B cell (primary cell): ENCODE measurements around the gene PLCG2. TPM values are rescaled to one million over a fixed set of nuclear protein-coding genes. Genes with fewer than 3 reads are reported as not detected.
A peak's percentile ranks its signal among the peaks of the same experiment; 100 is the strongest.

Source experiments
- ATAC-seq: fragments of 200-7000 bp; cut with Tn5 transposase; one replicate; pipeline ENCODE4 v1.10.0; 2021; ENCODE audit warnings: low read depth, mild to moderate bottlenecking, moderate number of reproducible peaks, moderate library complexity
- CTCF ChIA-PET: fragments of 350-600 bp; sonication (Branson Sonifier 250); formaldehyde crosslinking; loops from one replicate; lab custom pipeline; 2021; ENCODE audit warnings: antibody characterized with exemption, inconsistent platforms; lab: Charles Lee
- POLR2A ChIA-PET: fragments of 350-600 bp; sonication (Branson Sonifier 250); formaldehyde crosslinking; loops from one replicate; lab custom pipeline; 2021; ENCODE audit warnings: antibody characterized with exemption; lab: Charles Lee
- DNase-seq: peaks from one replicate; pipeline ENCODE4 v3.0.0; 2013
- H2AFZ ChIP-seq: 2 replicates; pipeline ENCODE4 v1.6.1; 2012; ENCODE audit warnings: mild to moderate bottlenecking, low read depth, low read length; ENCODE audit not compliant: insufficient read depth, poor library complexity, severe bottlenecking
- H3K27ac ChIP-seq, 2 donors: 1 replicate in 1 of 2; 2 replicates in 1 of 2; pipeline ENCODE4 v1.5.1; 2012 to 2013; ENCODE audit warnings: low read length in 2 of 2, mild to moderate bottlenecking in 2 of 2, moderate library complexity in 1 of 2
- H3K27me3 ChIP-seq, 4 experiments: fragments of 200-600 bp in 1 of 4; sonication (generic) in 1 of 4; replicated peaks in 1 of 4; 1 replicate in 2 of 4; 2 replicates in 2 of 4; pipeline versions ENCODE4 v1.6.1 to v1.7.0; 2013 to 2016; ENCODE audit warnings: low read length in 3 of 4, mild to moderate bottlenecking in 2 of 4, mixed read lengths in 1 of 4, moderate library complexity in 1 of 4; ENCODE audit not compliant: insufficient read depth in 4 of 4, control insufficient read depth in 3 of 4; ENCODE audit errors: control extremely low read depth in 1 of 4
- H3K36me3 ChIP-seq, 2 experiments: replicated peaks in 1 of 2; 1 replicate in 1 of 2; 2 replicates in 1 of 2; pipeline versions ENCODE4 v1.6.1 to v1.7.1; 2013; ENCODE audit warnings: low read length in 1 of 2; ENCODE audit not compliant: insufficient read depth in 2 of 2, control insufficient read depth in 1 of 2; ENCODE audit errors: control extremely low read depth in 1 of 2, extremely low read depth in 1 of 2
- H3K4me1 ChIP-seq, 2 donors: fragments of 200-600 bp in 1 of 2; sonication (generic) in 1 of 2; 1 replicate in 1 of 2; 2 replicates in 1 of 2; pipeline versions ENCODE4 v1.5.1 to v1.6.1; 2013 to 2017; ENCODE audit warnings: low read length in 2 of 2; ENCODE audit not compliant: control insufficient read depth in 2 of 2, insufficient read depth in 2 of 2
- H3K4me2 ChIP-seq: replicated peaks from 2 replicates; pipeline ENCODE3; 2012; ENCODE audit warnings: mild to moderate bottlenecking, low read depth, low read length; ENCODE audit not compliant: poor library complexity, severe bottlenecking
- H3K4me3 ChIP-seq, 5 experiments: fragments of 200-600 bp in 1 of 5; sonication (generic) in 1 of 5; 1 replicate in 3 of 5; 2 replicates in 2 of 5; pipeline versions ENCODE4 v1.5.1 to v1.7.0; 2011 to 2016; ENCODE audit warnings: low read length in 4 of 5, mild to moderate bottlenecking in 4 of 5, low read depth in 2 of 5, control low read depth in 1 of 5, moderate library complexity in 1 of 5; ENCODE audit not compliant: insufficient read depth in 1 of 5; ENCODE audit errors: control extremely low read depth in 1 of 5, extremely low read depth in 1 of 5
- H3K79me2 ChIP-seq: fragments of 200-600 bp; sonication (generic); one replicate; pipeline ENCODE4 v1.6.0; 2016; ENCODE audit warnings: low read length; ENCODE audit not compliant: control insufficient read depth, insufficient read depth
- H3K9ac ChIP-seq: fragments of 200-600 bp; sonication (generic); 2 replicates; pipeline ENCODE4 v1.6.1; 2017; ENCODE audit warnings: mild to moderate bottlenecking, low read length, moderate library complexity
- H3K9me3 ChIP-seq, 3 donors: one replicate each; pipeline versions ENCODE4 v1.6.1 to v1.7.1; 2013; ENCODE audit warnings: low read length in 2 of 3; ENCODE audit not compliant: control insufficient read depth in 2 of 3, insufficient read depth in 1 of 3; ENCODE audit errors: control extremely low read depth in 1 of 3
- H4K20me1 ChIP-seq: 2 replicates; pipeline ENCODE4 v1.6.0; 2012; ENCODE audit warnings: mild to moderate bottlenecking, low read length; ENCODE audit not compliant: insufficient read depth, control insufficient read depth, poor library complexity, severe bottlenecking
- H3K27ac Mint-ChIP-seq: one replicate; pipeline ENCODE4 v1.8.0; 2021; ENCODE audit warnings: mixed read lengths
- H3K27me3 Mint-ChIP-seq: one replicate; pipeline ENCODE4 v1.8.0; 2021; ENCODE audit warnings: mixed read lengths
- H3K4me1 Mint-ChIP-seq: one replicate; pipeline ENCODE4 v1.8.0; 2021; ENCODE audit warnings: mixed read lengths
- H3K4me3 Mint-ChIP-seq: one replicate; pipeline ENCODE4 v1.8.0; 2021; ENCODE audit warnings: mixed read lengths
- H3K9me3 Mint-ChIP-seq: one replicate; pipeline ENCODE4 v1.8.0; 2022; ENCODE audit warnings: mixed read lengths; ENCODE audit not compliant: insufficient read depth
- CTCF ChIP-seq: fragments of 200-600 bp; IDR thresholded peaks from one replicate; pipeline ENCODE4 v1.8.0; 2022; ENCODE audit warnings: antibody characterized with exemption, mild to moderate bottlenecking
- EZH2 ChIP-seq: IDR thresholded peaks from 2 replicates; pipeline ENCODE4 v1.6.1; 2012; ENCODE audit warnings: borderline replicate concordance, low read depth, mild to moderate bottlenecking, moderate library complexity, low read length; ENCODE audit not compliant: insufficient read depth, poor library complexity, severe bottlenecking
- WGBS: methylation state at CpG from one replicate; pipeline ENCODE4 v1.1.5; 2013; ENCODE audit warnings: missing lambda C conversion rate; ENCODE audit not compliant: insufficient coverage; 5-methylcytosine and 5-hydroxymethylcytosine counted together
- intact Hi-C: fragments of 100-400 bp; cut with micrococcal nuclease; formaldehyde crosslinking; loops from one replicate; pipeline ENCODE4 v1.10.0; 2022
- polyA plus RNA-seq: library from polyadenylated mRNA; depleted of rRNA; stranded (reverse); fragments of >200 nt; gene quantifications from 2 replicates; pipeline ENCODE4 v1.2.3, GENCODE V29; 2012
- total RNA-seq, 2 donors: library from RNA; stranded (reverse); fragments of 120-200 nt in 1 of 2; gene quantifications; 1 replicate in 1 of 2; 2 replicates in 1 of 2; pipeline versions ENCODE4 v1.2.3 to v1.2.4, GENCODE V29; 2013 to 2022

The PLCG2 gene
- total and polyA plus RNA-seq, 2 donors (not counting 1 experiment from before 2014, with no cell fraction given) = 194 to 812 TPM

- 5% methylated on average over 4 of the region's 7 CpGs for WGBS
- Mint-ChIP-seq H3K9me3 (no peaks in the 10 kb centered on the region), H3K27me3 (no peaks in the 10 kb centered on the region), H3K4me1 (peaks cover 88% of the 10 kb centered on the region), H3K27ac (peak overlapping the region; percentile 83), H3K4me3 (peak overlapping the region; percentile 67)
- Histone ChIP-seq H3K4me2 (peak overlapping the region; percentile 65), H2AFZ (no peak overlapping the region), H3K36me3 (peaks cover 6 to 23% of the 10 kb centered on the region in 2 experiments), H3K79me2 (peaks cover 97% of the 10 kb centered on the region), H3K27me3 (no peaks in the 10 kb centered on the region), H3K9me3 (no peaks in the 10 kb centered on the region), H3K9ac (peak overlapping the region; percentile 20), H3K27ac (peak overlapping the region; percentile 77 to 88), H3K4me3 (peak overlapping the region in 1 of 5 experiments; percentile 1), H4K20me1 (peaks cover 56% of the 10 kb centered on the region), H3K4me1 (peaks cover 79 to 84% of the 10 kb centered on the region in 2 donors)
- ATAC-seq (peak; percentile 50), DNase-seq (peak; percentile 80)
- intact Hi-C loops = loop anchor here (2.0 kb wide), 1 partner anchor 15 kb away; no protein-coding TSS in a partner anchor
- POLR2A ChIA-PET = interaction anchor here (0.5 to 1.9 kb wide), 7 partner anchors 10 to 89 kb away, joined by 3 to 6 read pairs (median 3); no protein-coding TSS in a partner anchor
- CTCF ChIA-PET = interaction anchor here (0.6 to 3.3 kb wide), 17 partner anchors 10 to 112 kb away, joined by 3 to 19 read pairs (median 5); no protein-coding TSS in a partner anchor
- TF ChIP-seq CTCF (no peak), EZH2 (no peak)
These were observed 62.6 kb downstream of the PLCG2 start for GRCh38 chr16:81841722-81842121.

- Mint-ChIP-seq H3K4me1 (peaks cover 83% of the 10 kb centered on the region), H3K9me3 (no peaks in the 10 kb centered on the region), H3K4me3 (peak overlapping the region; percentile 67), H3K27me3 (no peaks in the 10 kb centered on the region), H3K27ac (peak overlapping the region; percentile 85)
- Histone ChIP-seq H3K27ac (peak overlapping the region; percentile 77 to 88), H3K9me3 (no peaks in the 10 kb centered on the region), H3K4me3 (peak overlapping the region in 1 of 5 experiments; percentile 4), H3K79me2 (peaks cover 97% of the 10 kb centered on the region), H2AFZ (no peak overlapping the region), H3K4me1 (peaks cover 70 to 82% of the 10 kb centered on the region in 2 donors), H3K9ac (no peak overlapping the region), H3K4me2 (peak overlapping the region; percentile 65), H3K36me3 (peaks cover 6 to 28% of the 10 kb centered on the region in 2 experiments), H3K27me3 (no peaks in the 10 kb centered on the region), H4K20me1 (peaks cover 66% of the 10 kb centered on the region)
- POLR2A ChIA-PET = interaction anchor here (1.1 to 1.9 kb wide), 5 partner anchors 11 to 44 kb away, joined by 3 to 6 read pairs (median 3); no protein-coding TSS in a partner anchor
- DNase-seq = no peak
- ATAC-seq = no peak
- WGBS = 30% methylated on average over 12 of the region's 12 CpGs
- CTCF ChIA-PET = interaction anchor here (0.6 to 3.3 kb wide), 11 partner anchors 10 to 113 kb away, joined by 3 to 19 read pairs (median 5); no protein-coding TSS in a partner anchor
- intact Hi-C loops = loop anchor here (2.0 kb wide), 1 partner anchor 14 kb away; no protein-coding TSS in a partner anchor
- TF ChIP-seq EZH2 (no peak), CTCF (peak; percentile 7)
These were observed 63.6 kb downstream of the PLCG2 start for GRCh38 chr16:81842564-81843242.
